HG03565 (cell line): Measurements from ENCODE around the gene CSPG5.

Source experiments
- ATAC-seq: cut with Tn5 transposase; IDR thresholded peaks from one replicate; pipeline ENCODE4 v1.9.1; 2021; ENCODE audit warnings: mild to moderate bottlenecking, moderate library complexity; ENCODE audit not compliant: unreplicated experiment

Gene CSPG5

GRCh38 chr3:47542471-47543173, 36.0 kb downstream of the CSPG5 start:
- no peak for ATAC-seq

GRCh38 chr3:47541583-47542108, 37.0 kb downstream of the CSPG5 start:
- no peak for ATAC-seq

DNA sequence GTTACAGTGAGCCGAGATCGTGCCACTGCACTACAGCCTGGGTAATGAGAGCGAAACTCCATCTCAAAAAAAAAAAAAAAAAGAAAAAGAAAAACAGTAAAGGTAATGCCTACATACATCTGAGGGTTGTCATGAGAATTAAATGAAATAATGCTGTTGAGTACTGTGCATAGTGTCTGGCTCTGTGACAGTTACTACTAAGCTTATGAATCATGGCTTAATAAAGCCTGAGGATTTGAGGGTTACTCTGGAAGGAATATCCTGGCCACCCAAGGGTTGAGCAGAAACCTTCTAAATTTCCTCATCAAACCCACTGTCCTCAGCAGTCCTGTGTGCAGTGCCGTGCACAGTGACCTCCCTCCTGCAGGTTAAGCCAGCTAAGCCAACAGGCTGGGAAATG, 38.4 kb downstream of the CSPG5 start:
- ATAC-seq, result no peak

GRCh38 chr3:47536967-47537366, 41.7 kb downstream of the CSPG5 start:
- no peak for ATAC-seq

DNA sequence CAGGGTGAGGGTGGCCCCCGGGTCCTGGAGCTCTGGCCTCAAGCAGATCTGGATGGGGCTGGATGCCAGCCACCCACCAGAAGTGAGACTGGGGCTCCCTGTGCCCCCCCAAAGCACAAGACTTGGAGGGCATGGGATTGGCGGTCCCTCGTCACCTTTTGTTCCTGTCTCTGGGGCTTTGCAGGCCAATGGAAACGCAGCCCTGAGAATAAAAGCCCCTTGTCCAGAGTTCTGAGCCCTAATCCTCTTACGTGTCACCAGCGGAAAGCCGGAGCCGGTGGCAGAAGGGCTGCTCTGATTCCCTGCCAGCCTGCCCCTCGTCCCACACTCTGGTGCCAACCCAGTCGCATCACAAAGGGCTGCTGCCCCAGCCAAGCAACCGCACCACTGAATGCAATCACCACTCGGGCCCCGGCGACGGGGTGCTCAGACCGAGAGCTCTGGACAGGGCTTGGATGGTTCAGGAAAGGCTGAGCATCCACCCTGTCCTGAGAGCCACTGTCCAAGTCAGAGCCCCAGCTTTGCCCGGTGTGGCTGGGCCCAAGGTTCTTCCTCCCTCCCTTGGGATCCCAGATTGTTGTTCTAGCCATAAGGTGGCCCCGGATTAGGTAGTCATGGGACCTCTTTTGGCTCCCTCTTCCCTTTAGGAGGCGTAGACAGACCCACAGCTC, 42.3 kb downstream of the CSPG5 start:
- ATAC-seq, result no peak

DNA sequence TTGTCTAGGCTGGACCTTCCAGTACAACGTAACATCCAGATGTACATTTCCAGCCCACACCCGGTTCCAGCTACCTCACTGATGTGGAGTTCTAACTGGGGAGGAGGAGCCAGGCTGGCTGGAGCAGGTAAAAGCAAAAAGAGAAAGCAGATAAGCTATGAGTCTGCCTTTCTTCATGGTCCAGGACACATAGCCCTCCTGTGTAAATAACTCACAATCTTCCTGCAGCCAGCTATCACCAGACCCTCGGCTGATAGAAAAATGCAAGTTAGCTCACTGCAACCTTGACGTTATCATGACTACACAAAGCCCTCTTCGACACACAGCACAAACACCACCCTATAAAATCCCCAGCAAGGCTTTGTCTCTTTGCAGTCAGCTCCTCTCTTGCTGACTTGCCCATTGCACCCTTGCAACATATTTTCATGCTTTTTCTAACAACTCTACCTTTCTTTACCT, 44.6 kb downstream of the CSPG5 start:
- ATAC-seq, result no peak

DNA sequence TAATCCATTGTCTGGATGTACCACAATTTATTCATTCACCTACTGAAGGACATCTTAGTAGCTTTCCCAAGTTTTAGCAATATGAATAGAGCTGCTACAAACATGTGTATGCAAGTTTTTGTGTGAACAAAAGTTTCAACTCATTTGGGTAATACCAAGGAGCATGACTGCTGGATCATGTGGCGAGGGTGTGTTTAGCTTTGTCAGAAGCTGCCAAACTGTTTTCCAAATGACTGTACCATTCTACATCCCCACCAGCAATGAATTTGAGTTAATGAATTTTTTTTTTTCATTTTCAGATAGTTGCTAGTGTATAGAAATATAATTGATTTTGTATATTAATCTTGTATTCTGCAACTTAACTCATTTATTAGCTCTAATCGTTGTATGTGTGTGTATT, 45.2 kb downstream of the CSPG5 start:
- ATAC-seq, result no peak

GRCh38 chr3:47527952-47528725, 50.5 kb downstream of the CSPG5 start:
- no peak for ATAC-seq

DNA sequence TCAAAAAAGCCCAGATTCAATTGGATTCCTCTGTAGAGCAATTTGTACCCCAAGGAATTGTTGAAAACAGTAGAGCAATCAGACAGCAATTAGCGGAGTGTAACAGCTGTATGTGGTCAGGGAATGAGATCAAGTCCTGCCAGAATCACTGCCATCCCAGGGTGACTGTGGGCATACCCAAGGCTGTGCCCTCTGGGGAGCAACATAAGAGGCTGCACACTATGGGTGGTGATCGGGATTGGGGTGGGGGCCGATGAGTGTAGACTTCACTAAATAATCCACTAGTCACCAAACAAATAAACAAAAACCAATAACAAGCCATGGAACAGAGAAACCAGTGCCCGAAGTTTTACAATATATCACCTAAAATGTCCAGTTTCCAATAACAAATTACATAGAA, 53.0 kb downstream of the CSPG5 start:
- no peak for ATAC-seq

GRCh38 chr3:47523310-47524073, 55.2 kb downstream of the CSPG5 start:
- no peak for ATAC-seq

GRCh38 chr3:47522082-47522987, 56.3 kb downstream of the CSPG5 start:
- peak; percentile 65 for ATAC-seq

- ATAC-seq, result no peak
These were observed 57.9 kb downstream of the CSPG5 start for GRCh38 chr3:47520756-47521155.

GRCh38 chr3:47517937-47518336, 60.7 kb downstream of the CSPG5 start:
- ATAC-seq, result no peak

- no peak for ATAC-seq
These were observed 62.8 kb downstream of the CSPG5 start for GRCh38 chr3:47515864-47516319.

GRCh38 chr3:47515100-47515499, 63.6 kb downstream of the CSPG5 start:
- ATAC-seq, result no peak

DNA sequence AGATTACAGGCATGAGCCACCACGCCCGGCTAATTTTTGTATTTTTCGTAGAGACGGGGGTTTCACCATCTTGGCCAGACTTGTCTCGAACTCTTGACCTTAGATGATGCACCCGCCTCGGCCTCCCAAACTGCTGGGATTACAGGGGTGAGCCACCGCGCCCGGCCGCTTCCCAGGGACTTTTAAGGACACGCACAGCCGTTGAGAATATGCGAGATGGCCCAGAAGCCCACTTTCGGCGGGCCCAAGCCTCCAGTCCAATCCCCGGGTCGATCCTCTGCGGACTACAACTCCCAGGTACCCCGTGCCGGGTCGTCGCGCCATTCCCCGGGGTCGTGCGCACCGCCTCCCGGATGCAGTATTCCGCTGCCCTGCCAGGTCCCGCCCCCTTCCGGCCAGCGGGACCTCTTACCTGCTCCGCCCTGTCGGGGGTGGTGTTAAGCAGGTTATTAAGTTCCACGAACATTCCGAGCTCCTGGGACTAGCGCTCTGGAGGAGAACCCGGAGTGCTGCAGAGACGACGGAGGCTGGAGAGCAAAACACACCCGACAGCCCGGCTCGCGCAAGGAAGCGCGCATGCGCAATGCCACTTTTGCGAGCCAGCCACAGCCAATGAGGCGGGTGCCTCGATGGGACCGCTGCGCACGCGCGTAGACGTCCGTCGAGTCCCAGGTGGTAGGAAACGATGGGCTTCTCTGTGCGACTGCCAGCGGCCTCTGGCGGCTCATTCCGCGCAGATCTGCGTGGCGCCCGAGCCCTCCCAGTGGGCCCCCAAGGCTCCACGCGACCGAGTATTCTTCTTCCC, 65.3 kb downstream of the CSPG5 start, which contains the start of gene ELP6:
Gene ELP6 (minus strand): TSS at position 588 of the 805 bp plus-strand sequence. CDS start 122 bp downstream, at position 466.
- peak; percentile 83 for ATAC-seq

DNA sequence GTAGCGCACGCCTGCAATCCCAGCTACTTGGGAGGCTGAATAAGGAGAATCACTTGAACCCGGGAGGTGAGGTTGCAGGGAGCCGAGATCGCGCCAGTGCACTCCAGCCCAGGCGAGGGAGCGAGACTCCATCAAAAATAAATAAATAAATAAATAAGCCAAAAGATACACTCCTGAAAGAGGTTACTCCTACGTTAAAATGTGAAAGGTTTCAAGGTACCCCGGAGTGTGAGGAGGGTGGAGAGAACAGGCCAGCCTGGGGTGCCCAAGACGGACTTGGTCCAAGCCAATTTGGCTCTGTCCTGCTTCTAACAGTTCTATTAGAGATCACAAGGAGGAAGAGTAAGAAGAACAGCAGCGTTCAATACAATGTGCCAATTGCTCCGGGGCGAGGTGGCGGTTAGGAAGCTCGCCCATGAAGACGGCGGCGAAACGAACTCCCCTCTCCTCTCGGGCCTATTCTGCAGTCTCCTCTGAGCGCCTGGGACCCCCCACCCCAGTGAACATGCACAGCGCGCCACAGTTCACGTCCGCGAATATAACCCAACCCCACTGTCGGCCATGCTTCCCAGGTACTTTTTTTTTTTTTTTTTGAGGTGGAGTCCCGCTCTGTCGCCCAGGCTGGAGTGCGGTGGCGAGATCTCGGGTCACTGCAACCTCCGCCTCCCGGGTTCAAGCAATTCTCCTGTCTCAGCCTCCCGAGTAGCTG, 66.1 kb downstream of the CSPG5 start:
- no peak for ATAC-seq
